HepG2 (cell line): ENCODE measurements around the gene PLCB4. TPM values are rescaled to one million over a fixed set of nuclear protein-coding genes. Genes with fewer than 3 reads are reported as not detected.

Experiments
- ATAC-seq: fragments of 200-7000 bp; cut with Tn5 transposase; 3 replicates; pipeline ENCODE4 v1.9.1; 2020; ENCODE audit warnings: mild to moderate bottlenecking, moderate library complexity
- BruUV-seq: library from RNA; stranded (reverse); fragments of 400-500 nt; replicated peaks from 2 replicates; lab custom pipeline; 2021; lab: Mats Ljungman, UMichigan
- CTCF ChIA-PET: fragments of 300-600 bp; formaldehyde crosslinking; extraction: SDS; loops from one replicate; lab custom pipeline; 2021; ENCODE audit warnings: low total read pairs, inconsistent platforms, low intra/inter-chr PET ratio; lab: Yijun Ruan, JAX
- POLR2A ChIA-PET: fragments of 350-600 bp; sonication (Branson Sonifier 250); formaldehyde crosslinking; loops from one replicate; lab custom pipeline; 2020; ENCODE audit warnings: antibody characterized with exemption, inconsistent platforms; lab: Yijun Ruan, JAX
- DNase-seq: peaks from one replicate; pipeline ENCODE4 v3.0.0-alpha.2; 2015; ENCODE audit warnings: low spot score
- FAIRE-seq: peaks from 3 replicates; lab custom pipeline; 2011; peaks lifted over from hg19 to GRCh38; lab: Jason Lieb, UNC
- H2AFZ ChIP-seq: one replicate; pipeline ENCODE4 v1.6.1; 2011; ENCODE audit warnings: low read length, inconsistent platforms
- H3K27ac ChIP-seq: fragments of 300-600 bp; 3 replicates; pipeline ENCODE4 v1.8.0; 2011; ENCODE audit warnings: mixed run types, mild to moderate bottlenecking, mixed read lengths, low read length, inconsistent platforms; ENCODE audit not compliant: insufficient read depth; ENCODE audit errors: extremely low read length
- H3K27me3 ChIP-seq, 2 experiments: fragments of 200-600 bp in 1 of 2; 2 replicates in 1 of 2; 3 replicates in 1 of 2; pipeline versions ENCODE4 v1.6.0 to v1.8.0; 2011; ENCODE audit warnings: low read length in 2 of 2, mild to moderate bottlenecking in 2 of 2, moderate library complexity in 2 of 2, inconsistent platforms in 1 of 2; ENCODE audit not compliant: insufficient read depth in 2 of 2, control insufficient read depth in 1 of 2
- H3K36me3 ChIP-seq, 2 experiments: fragments of 200-600 bp in 1 of 2; replicated peaks in 1 of 2; 2 replicates in 1 of 2; 3 replicates in 1 of 2; pipeline versions ENCODE4 v1.5.1 to v1.8.0; 2011; ENCODE audit warnings: low read length in 2 of 2, inconsistent platforms in 1 of 2; ENCODE audit not compliant: insufficient read depth in 2 of 2, control insufficient read depth in 1 of 2
- H3K4me1 ChIP-seq: 2 replicates; pipeline ENCODE4 v1.5.1; 2012; ENCODE audit warnings: low read length, inconsistent platforms; ENCODE audit not compliant: insufficient read depth
- H3K4me2 ChIP-seq: 2 replicates; pipeline ENCODE4 v1.6.0; 2011; ENCODE audit warnings: low read depth, low read length, inconsistent platforms
- H3K4me3 ChIP-seq, 3 experiments: fragments of 200-600 bp in 1 of 3; sonication (generic), shearing (Covaris generic) in 1 of 3; replicated peaks in 1 of 3; 2 replicates each; pipeline ENCODE4 v1.5.1; 2011 to 2016; ENCODE audit warnings: low read length in 3 of 3, inconsistent platforms in 2 of 3, low read depth in 2 of 3, mild to moderate bottlenecking in 2 of 3, control low read depth in 1 of 3, mixed read lengths in 1 of 3; ENCODE audit not compliant: insufficient read depth in 1 of 3
- H3K79me2 ChIP-seq: one replicate; pipeline ENCODE4 v1.6.1; 2011; ENCODE audit warnings: low read length, inconsistent platforms; ENCODE audit not compliant: insufficient read depth
- H3K9ac ChIP-seq: 2 replicates; pipeline ENCODE4 v1.6.0; 2011; ENCODE audit warnings: mild to moderate bottlenecking, low read depth, low read length, inconsistent platforms; ENCODE audit not compliant: insufficient read depth
- H3K9me3 ChIP-seq: 2 replicates; pipeline ENCODE4 v1.5.1; 2012; ENCODE audit warnings: mild to moderate bottlenecking, low read length
- H4K20me1 ChIP-seq: 2 replicates; pipeline ENCODE4 v1.6.0; 2011; ENCODE audit warnings: inconsistent platforms, mild to moderate bottlenecking, low read length, moderate library complexity; ENCODE audit not compliant: insufficient read depth
- ARID2 ChIP-seq: sonication (generic); formaldehyde crosslinking; IDR thresholded peaks from 2 replicates; pipeline ENCODE4 v1.8.1; 2022; ENCODE audit warnings: mild to moderate bottlenecking, missing genetic modification reagents, borderline replicate concordance
- ARNT2 ChIP-seq: sonication (generic); formaldehyde crosslinking; IDR thresholded peaks from 2 replicates; pipeline ENCODE4 v1.8.0; 2022; ENCODE audit warnings: mild to moderate bottlenecking, low read depth, missing genetic modification reagents, moderate library complexity
- HIVEP1 ChIP-seq: sonication (generic); formaldehyde crosslinking; IDR thresholded peaks from 2 replicates; pipeline ENCODE4 v1.4.0; 2020; ENCODE audit warnings: mild to moderate bottlenecking, missing genetic modification reagents
- MTA1 ChIP-seq: sonication (generic); formaldehyde crosslinking; IDR thresholded peaks from 2 replicates; pipeline ENCODE4 v1.4.0; 2020; ENCODE audit warnings: missing genetic modification reagents, mild to moderate bottlenecking, borderline replicate concordance
- POGZ ChIP-seq: sonication (generic); formaldehyde crosslinking; IDR thresholded peaks from 2 replicates; pipeline ENCODE4 v1.4.0; 2020; ENCODE audit warnings: mild to moderate bottlenecking, missing genetic modification reagents
- RERE ChIP-seq: IDR thresholded peaks from 2 replicates; pipeline ENCODE4 v1.6.1; 2016; ENCODE audit warnings: low read depth, missing genetic modification reagents, missing compliant biosample characterization
- SKIL ChIP-seq: sonication (generic); formaldehyde crosslinking; IDR thresholded peaks from 2 replicates; pipeline ENCODE4 v1.8.0; 2022; ENCODE audit warnings: missing genetic modification reagents, mild to moderate bottlenecking, moderate library complexity, borderline replicate concordance
- SMAD1 ChIP-seq: sonication (generic); formaldehyde crosslinking; IDR thresholded peaks from 2 replicates; pipeline ENCODE4 v1.4.0; 2020; ENCODE audit warnings: missing genetic modification reagents, low read depth, mild to moderate bottlenecking, borderline replicate concordance
- ZFAT ChIP-seq: sonication (generic); formaldehyde crosslinking; conservative IDR thresholded peaks from 2 replicates; pipeline ENCODE4 v1.8.1; 2023; ENCODE audit warnings: missing genetic modification reagents, inconsistent platforms
- ZMYM4 ChIP-seq: sonication (generic); formaldehyde crosslinking; IDR thresholded peaks from 2 replicates; pipeline ENCODE4 v1.8.1; 2023; ENCODE audit warnings: mild to moderate bottlenecking, missing genetic modification reagents
- ZNF577 ChIP-seq: sonication (generic); formaldehyde crosslinking; IDR thresholded peaks from 2 replicates; pipeline ENCODE4 v1.4.0; 2020; ENCODE audit warnings: mild to moderate bottlenecking, low read depth, missing genetic modification reagents, borderline replicate concordance
- WGBS: methylation state at CpG from one replicate; pipeline ENCODE4 v1.1.6; 2017; ENCODE audit warnings: low lambda C conversion rate; 5-methylcytosine and 5-hydroxymethylcytosine counted together
- in situ Hi-C: cut with HindIII; loops from 2 replicates; pipeline ENCODE4 v1.10.0; 2017; ENCODE audit warnings: low pct_unique_long_range_greater_than_20kb; ENCODE audit not compliant: extremely low pct_ligation_motif_present
- intact Hi-C: fragments of 100-400 bp; cut with micrococcal nuclease; formaldehyde crosslinking; loops from one replicate; pipeline ENCODE4 v1.10.0; 2022; ENCODE audit not compliant: unreplicated experiment
- polyA plus RNA-seq, 8 experiments: library from polyadenylated mRNA; depleted of rRNA in 3 of 8; stranded (reverse) in 7 of 8; unstranded in 1 of 8; fragments of >200 nt; fragmentation: Illumina TruSeq in 4 of 8; extraction: Trizol in 4 of 8; gene quantifications; 2 replicates each; pipeline versions ENCODE4 v1.2.1 to v1.2.3, GENCODE V29; 2011 to 2016; ENCODE audit warnings: low read depth in 4 of 8, missing spikeins in 1 of 8, mixed read lengths in 1 of 8; ENCODE audit not compliant: insufficient read depth in 1 of 8
- total RNA-seq, 5 experiments: library from RNA; depleted of rRNA; stranded (reverse); fragments of >200 nt; fragmentation: Illumina TruSeq; extraction: Trizol; gene quantifications; 2 replicates each; pipeline ENCODE4 v1.2.3, GENCODE V29; 2016; ENCODE audit warnings: low read depth in 1 of 5
- TF ChIP-seq, protein P1 (sequence below): fragments of 450-650 bp; IDR thresholded peaks from 2 replicates; pipeline ENCODE4 v1.6.1; 2017; ENCODE audit warnings: mild to moderate bottlenecking

PLCB4 gene
- total and polyA plus RNA-seq, 2 of the 13 experiments (the other 11 are each of a cell fraction or from before 2014, with no cell fraction given), result 0.01 TPM; not detected in 1

DNA sequence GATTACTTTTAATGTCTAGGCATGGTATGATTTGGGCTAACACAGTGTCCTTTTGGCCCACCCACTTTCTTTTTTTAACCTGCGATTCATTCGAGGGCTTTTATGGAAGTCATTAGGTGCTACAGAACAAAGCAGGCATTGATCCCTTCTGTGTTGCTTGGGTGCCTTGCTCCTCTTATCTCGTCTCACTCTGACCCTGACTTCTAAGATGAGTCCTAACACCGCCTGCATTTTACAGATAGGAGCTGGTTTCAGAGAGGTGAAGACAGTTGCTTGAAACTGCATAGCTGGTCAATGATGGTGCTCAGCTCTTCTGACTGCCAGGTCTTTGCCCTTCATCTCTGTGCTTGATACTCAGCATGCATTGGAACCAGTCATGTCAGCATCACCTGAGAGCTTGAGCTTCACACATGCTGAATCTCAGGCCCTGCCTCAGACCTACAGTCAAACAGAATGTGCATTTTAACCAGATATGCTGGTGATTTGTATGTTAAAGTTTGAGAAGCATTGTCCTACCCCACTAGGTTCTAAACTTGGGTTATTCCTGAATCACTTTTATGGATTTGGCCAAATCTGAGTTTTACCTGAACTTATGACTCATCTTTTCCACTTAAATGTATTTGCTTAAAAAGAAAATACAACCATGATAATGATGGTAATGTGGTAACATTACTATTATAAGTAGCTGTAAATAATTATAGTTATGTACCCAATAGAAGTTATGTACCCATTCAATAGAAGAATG lies 142.3 kb downstream of the PLCB4 start:
- no peaks in the 10 kb centered on the region for H4K20me1 ChIP-seq
- H3K9me3 ChIP-seq, result no peaks in the 10 kb centered on the region
- in situ Hi-C loops, result no loop called here
- ATAC-seq, result no peak
- no peak for FAIRE-seq
- H3K27me3 ChIP-seq, result peaks cover 2 to 3% of the 10 kb centered on the region in 2 experiments; a peak in 3 of 5 replicates
- H3K4me1 ChIP-seq, result no peaks in the 10 kb centered on the region
- H3K9ac ChIP-seq, result no peak overlapping the region
- no peak overlapping the region for H3K27ac ChIP-seq
- no peaks in the 10 kb centered on the region for H3K36me3 ChIP-seq
- no peak overlapping the region for H3K4me3 ChIP-seq
- 0% methylated on average over 4 of the region's 4 CpGs for WGBS
- ChIA-PET CTCF (no interaction called here), POLR2A (no interaction called here)
- DNase-seq, result no peak
- H3K79me2 ChIP-seq, result no peaks in the 10 kb centered on the region
- BruUV-seq, result no TSS peak
- no peak overlapping the region for H2AFZ ChIP-seq
- intact Hi-C loops, result loop anchor here (10.0 kb wide), 1 partner anchor 114 kb away; no protein-coding TSS in a partner anchor
- H3K4me2 ChIP-seq, result no peak overlapping the region
- no peak for TF ChIP-seq POGZ (CRISPR knock-in tag)
- no peak for TF ChIP-seq ARNT2 (CRISPR knock-in tag)
- TF ChIP-seq, protein P1, sequence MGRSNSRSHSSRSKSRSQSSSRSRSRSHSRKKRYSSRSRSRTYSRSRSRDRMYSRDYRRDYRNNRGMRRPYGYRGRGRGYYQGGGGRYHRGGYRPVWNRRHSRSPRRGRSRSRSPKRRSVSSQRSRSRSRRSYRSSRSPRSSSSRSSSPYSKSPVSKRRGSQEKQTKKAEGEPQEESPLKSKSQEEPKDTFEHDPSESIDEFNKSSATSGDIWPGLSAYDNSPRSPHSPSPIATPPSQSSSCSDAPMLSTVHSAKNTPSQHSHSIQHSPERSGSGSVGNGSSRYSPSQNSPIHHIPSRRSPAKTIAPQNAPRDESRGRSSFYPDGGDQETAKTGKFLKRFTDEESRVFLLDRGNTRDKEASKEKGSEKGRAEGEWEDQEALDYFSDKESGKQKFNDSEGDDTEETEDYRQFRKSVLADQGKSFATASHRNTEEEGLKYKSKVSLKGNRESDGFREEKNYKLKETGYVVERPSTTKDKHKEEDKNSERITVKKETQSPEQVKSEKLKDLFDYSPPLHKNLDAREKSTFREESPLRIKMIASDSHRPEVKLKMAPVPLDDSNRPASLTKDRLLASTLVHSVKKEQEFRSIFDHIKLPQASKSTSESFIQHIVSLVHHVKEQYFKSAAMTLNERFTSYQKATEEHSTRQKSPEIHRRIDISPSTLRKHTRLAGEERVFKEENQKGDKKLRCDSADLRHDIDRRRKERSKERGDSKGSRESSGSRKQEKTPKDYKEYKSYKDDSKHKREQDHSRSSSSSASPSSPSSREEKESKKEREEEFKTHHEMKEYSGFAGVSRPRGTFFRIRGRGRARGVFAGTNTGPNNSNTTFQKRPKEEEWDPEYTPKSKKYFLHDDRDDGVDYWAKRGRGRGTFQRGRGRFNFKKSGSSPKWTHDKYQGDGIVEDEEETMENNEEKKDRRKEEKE, result no peak
- TF ChIP-seq RERE (CRISPR knock-in tag), result no peak
- TF ChIP-seq ZFAT (CRISPR knock-in tag), result no peak
- no peak for TF ChIP-seq ZMYM4 (CRISPR knock-in tag)
- no peak for TF ChIP-seq HIVEP1 (CRISPR knock-in tag)
- no peak for TF ChIP-seq ARID2 (CRISPR knock-in tag)
- no peak for TF ChIP-seq ZNF577 (CRISPR knock-in tag)
- no peak for TF ChIP-seq SMAD1 (CRISPR knock-in tag)
- TF ChIP-seq MTA1 (CRISPR knock-in tag), result no peak
- TF ChIP-seq SKIL (CRISPR knock-in tag), result no peak
